Measurements from ENCODE around the gene PELI2. TPM values are rescaled to one million over a fixed set of nuclear protein-coding genes. Genes with fewer than 3 reads are reported as not detected.

Gene PELI2
- polyA plus RNA-seq, 1 donor (not counting 4 experiments of a cell fraction or from before 2014, with no cell fraction given) = not detected

DNA sequence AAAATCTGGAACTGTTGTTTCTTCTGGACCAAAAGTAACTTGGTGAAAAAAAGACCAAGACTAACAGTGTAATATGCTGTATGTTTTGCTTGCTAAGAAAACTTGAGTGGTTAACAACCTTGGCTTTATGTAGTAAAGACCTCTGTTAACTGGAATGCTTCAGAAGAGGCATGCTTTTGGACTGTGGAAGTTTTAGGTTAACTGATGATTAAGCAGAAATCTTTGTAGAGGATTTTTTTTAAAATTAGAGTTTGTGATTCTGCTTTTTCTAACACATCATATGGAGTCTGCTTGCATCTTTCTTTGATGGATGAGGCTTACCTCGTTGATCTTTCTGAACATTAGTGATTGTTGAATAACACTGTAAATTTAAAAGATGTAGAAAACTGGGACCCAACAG is 17.5 kb downstream of the PELI2 start:
- Histone ChIP-seq H4K20me1 (ENCODE audit: control insufficient read depth, extremely low read depth, insufficient read depth, low read length) (no peaks in the 10 kb centered on the region), H3K9me3 (ENCODE audit: control insufficient read depth, low read depth, low read length) (no peaks in the 10 kb centered on the region), H3K9ac (ENCODE audit: control insufficient read depth, extremely low read depth, insufficient read depth, low read length) (no peak overlapping the region), H3K4me3 (ENCODE audit: control insufficient read depth in 2 of 3, extremely low read depth in 1 of 3, insufficient read depth in 2 of 3, low read depth in 1 of 3, low read length in 3 of 3) (no peak overlapping the region), H3K9me1 (ENCODE audit: control insufficient read depth, extremely low read depth, insufficient read depth, low read length) (no peaks in the 10 kb centered on the region), H3K4me1 (ENCODE audit: control insufficient read depth, extremely low read depth, insufficient read depth, low read length) (no peaks in the 10 kb centered on the region), H2AFZ (ENCODE audit: control insufficient read depth, low read length) (no peak overlapping the region), H3K36me3 (ENCODE audit: control insufficient read depth in 2 of 2, extremely low read depth in 1 of 2, insufficient read depth in 2 of 2, low read length in 2 of 2) (no peaks in the 10 kb centered on the region), H3K4me2 (ENCODE audit: control insufficient read depth, extremely low read depth, insufficient read depth, low read depth, low read length) (no peak overlapping the region), H3K27ac (ENCODE audit: control insufficient read depth, insufficient read depth, low read length) (no peak overlapping the region), H3K27me3 (ENCODE audit: control insufficient read depth, extremely low read depth, insufficient read depth, low read length) (peaks cover 12% of the 10 kb centered on the region), H3K79me2 (ENCODE audit: control insufficient read depth, insufficient read depth, low read length) (no peaks in the 10 kb centered on the region)
- TF ChIP-seq, protein P1, sequence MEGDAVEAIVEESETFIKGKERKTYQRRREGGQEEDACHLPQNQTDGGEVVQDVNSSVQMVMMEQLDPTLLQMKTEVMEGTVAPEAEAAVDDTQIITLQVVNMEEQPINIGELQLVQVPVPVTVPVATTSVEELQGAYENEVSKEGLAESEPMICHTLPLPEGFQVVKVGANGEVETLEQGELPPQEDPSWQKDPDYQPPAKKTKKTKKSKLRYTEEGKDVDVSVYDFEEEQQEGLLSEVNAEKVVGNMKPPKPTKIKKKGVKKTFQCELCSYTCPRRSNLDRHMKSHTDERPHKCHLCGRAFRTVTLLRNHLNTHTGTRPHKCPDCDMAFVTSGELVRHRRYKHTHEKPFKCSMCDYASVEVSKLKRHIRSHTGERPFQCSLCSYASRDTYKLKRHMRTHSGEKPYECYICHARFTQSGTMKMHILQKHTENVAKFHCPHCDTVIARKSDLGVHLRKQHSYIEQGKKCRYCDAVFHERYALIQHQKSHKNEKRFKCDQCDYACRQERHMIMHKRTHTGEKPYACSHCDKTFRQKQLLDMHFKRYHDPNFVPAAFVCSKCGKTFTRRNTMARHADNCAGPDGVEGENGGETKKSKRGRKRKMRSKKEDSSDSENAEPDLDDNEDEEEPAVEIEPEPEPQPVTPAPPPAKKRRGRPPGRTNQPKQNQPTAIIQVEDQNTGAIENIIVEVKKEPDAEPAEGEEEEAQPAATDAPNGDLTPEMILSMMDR (optimal IDR thresholded peaks at IDR 0.05 in 1 of 3, IDR thresholded peaks at IDR 0.05 in 1 of 3, conservative IDR thresholded peaks at IDR 0.05 in 1 of 3; ENCODE audit: extremely low read depth in 1 of 3, insufficient read depth in 2 of 3, low read length in 3 of 3) = no peak
- TF ChIP-seq EZH2 (IDR thresholded peaks at IDR 0.05; ENCODE audit: low read length) = no peak
- dilution Hi-C loops (cut with MboI; ENCODE audit: extremely low pct_ligation_motif_present, low sequenced_read_pairs) = no loop called here
- FAIRE-seq = no peak
- no peak for DNase-seq (ENCODE audit: low read depth, low spot score)

DNA sequence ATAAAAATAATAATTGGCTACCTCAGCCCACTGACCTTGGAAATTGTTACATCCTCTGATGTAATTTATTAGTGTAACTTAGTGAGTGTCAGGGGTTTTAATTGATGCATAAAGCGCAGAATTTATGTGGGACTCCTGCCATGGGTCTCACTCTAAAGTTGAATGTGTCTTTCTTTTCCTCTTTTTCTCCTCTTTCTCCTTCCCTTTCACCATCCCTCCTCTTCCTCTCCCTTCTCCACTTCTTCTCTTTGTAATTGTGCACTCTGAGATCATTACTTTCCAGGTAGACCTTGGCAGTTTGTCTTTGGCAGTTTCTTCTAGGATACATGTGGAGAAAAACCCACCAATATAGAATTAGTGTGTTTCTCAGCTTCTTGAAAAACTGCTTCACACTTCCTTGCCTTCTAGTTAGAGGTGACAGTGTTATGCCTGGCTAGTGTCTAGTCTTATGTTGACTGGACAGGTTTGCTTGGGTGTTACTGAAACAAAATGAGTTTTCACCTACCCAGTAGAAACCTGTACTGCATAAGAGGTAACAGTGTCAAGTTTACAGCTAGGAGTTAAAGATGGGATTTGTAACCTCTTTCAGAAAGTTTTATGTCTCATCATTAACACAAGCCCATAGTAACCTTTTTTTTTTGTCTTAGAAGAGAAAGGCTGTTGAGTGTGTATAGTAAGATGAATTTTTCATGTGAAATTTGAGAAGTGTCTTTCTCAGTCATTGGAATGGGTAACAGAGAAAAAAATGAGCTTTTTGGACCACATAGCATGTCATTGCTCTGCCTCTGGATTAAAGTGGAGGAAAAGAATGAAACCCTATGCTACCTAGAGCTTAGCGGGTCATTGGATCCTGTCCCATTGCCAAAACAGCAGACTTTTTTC is 18.6 kb downstream of the PELI2 start:
- no peak overlapping the region for H3K27ac ChIP-seq (ENCODE audit: control insufficient read depth, insufficient read depth, low read length)
- H3K36me3 ChIP-seq (ENCODE audit: control insufficient read depth in 2 of 2, extremely low read depth in 1 of 2, insufficient read depth in 2 of 2, low read length in 2 of 2) = no peaks in the 10 kb centered on the region
- no peak overlapping the region for H3K4me3 ChIP-seq (ENCODE audit: control insufficient read depth in 2 of 3, extremely low read depth in 1 of 3, insufficient read depth in 2 of 3, low read depth in 1 of 3, low read length in 3 of 3)
- DNase-seq (ENCODE audit: low read depth, low spot score) (no peak), FAIRE-seq (no peak)
- no peak overlapping the region for H3K4me2 ChIP-seq (ENCODE audit: control insufficient read depth, extremely low read depth, insufficient read depth, low read depth, low read length)
- H4K20me1 ChIP-seq (ENCODE audit: control insufficient read depth, extremely low read depth, insufficient read depth, low read length) = no peaks in the 10 kb centered on the region
- no peaks in the 10 kb centered on the region for H3K9me3 ChIP-seq (ENCODE audit: control insufficient read depth, low read depth, low read length)
- TF ChIP-seq EZH2 (IDR thresholded peaks at IDR 0.05; ENCODE audit: low read length) = no peak
- TF ChIP-seq, protein P1 (optimal IDR thresholded peaks at IDR 0.05 in 1 of 3, IDR thresholded peaks at IDR 0.05 in 1 of 3, conservative IDR thresholded peaks at IDR 0.05 in 1 of 3; ENCODE audit: extremely low read depth in 1 of 3, insufficient read depth in 2 of 3, low read length in 3 of 3) = no peak
- H3K27me3 ChIP-seq (ENCODE audit: control insufficient read depth, extremely low read depth, insufficient read depth, low read length) = peaks cover 12% of the 10 kb centered on the region
- no peaks in the 10 kb centered on the region for H3K4me1 ChIP-seq (ENCODE audit: control insufficient read depth, extremely low read depth, insufficient read depth, low read length)
- no peaks in the 10 kb centered on the region for H3K79me2 ChIP-seq (ENCODE audit: control insufficient read depth, insufficient read depth, low read length)
- dilution Hi-C loops (cut with MboI; ENCODE audit: extremely low pct_ligation_motif_present, low sequenced_read_pairs) = no loop called here
- no peak overlapping the region for H2AFZ ChIP-seq (ENCODE audit: control insufficient read depth, low read length)
- H3K9me1 ChIP-seq (ENCODE audit: control insufficient read depth, extremely low read depth, insufficient read depth, low read length) = no peaks in the 10 kb centered on the region
- no peak overlapping the region for H3K9ac ChIP-seq (ENCODE audit: control insufficient read depth, extremely low read depth, insufficient read depth, low read length)

Data from keratinocyte (primary cell).